Small intestine (tissue), 7 donors: ENCODE results near the gene IMMP1L. TPM values are rescaled to one million over a fixed set of nuclear protein-coding genes. Genes with fewer than 3 reads are reported as not detected.

Experiments
- DNase-seq, 2 donors: peaks; one replicate each; pipeline versions ENCODE4 v3.0.0 to v3.0.0-alpha.2; 2013
- FAIRE-seq: peaks from 2 replicates; lab custom pipeline; 2012; peaks lifted over from hg19 to GRCh38; lab: Jason Lieb, UNC
- H3K27ac ChIP-seq, 3 donors: one replicate each; pipeline ENCODE4 v1.5.1; 2013; ENCODE audit warnings: low read length in 2 of 3, mild to moderate bottlenecking in 2 of 3, control low read depth in 1 of 3, inconsistent platforms in 1 of 3, low read depth in 1 of 3, moderate library complexity in 1 of 3
- H3K27me3 ChIP-seq, 3 donors: one replicate each; pipeline ENCODE4 v1.6.1; 2013; ENCODE audit warnings: low read length in 3 of 3, inconsistent platforms in 1 of 3; ENCODE audit not compliant: control insufficient read depth in 3 of 3, insufficient read depth in 3 of 3
- H3K36me3 ChIP-seq, 3 donors: one replicate each; pipeline ENCODE4 v1.6.1; 2013; ENCODE audit warnings: low read length in 3 of 3, inconsistent platforms in 1 of 3, low read depth in 1 of 3, mild to moderate bottlenecking in 1 of 3, moderate library complexity in 1 of 3; ENCODE audit not compliant: control insufficient read depth in 3 of 3, insufficient read depth in 2 of 3
- H3K4me1 ChIP-seq, 3 donors: one replicate each; pipeline ENCODE4 v1.6.1; 2013; ENCODE audit warnings: low read length in 2 of 3, inconsistent platforms in 1 of 3, low read depth in 1 of 3, mild to moderate bottlenecking in 1 of 3, moderate library complexity in 1 of 3; ENCODE audit not compliant: control insufficient read depth in 3 of 3, insufficient read depth in 2 of 3
- H3K4me3 ChIP-seq, 3 donors: one replicate each; pipeline ENCODE4 v1.5.1; 2013; ENCODE audit warnings: low read length in 3 of 3, control low read depth in 1 of 3, inconsistent platforms in 1 of 3, low read depth in 1 of 3, mild to moderate bottlenecking in 1 of 3, moderate library complexity in 1 of 3
- H3K9me3 ChIP-seq, 2 donors: one replicate each; pipeline ENCODE4 v1.6.1; 2013; ENCODE audit warnings: low read depth in 1 of 2, low read length in 1 of 2; ENCODE audit not compliant: control insufficient read depth in 2 of 2, insufficient read depth in 1 of 2
- WGBS, 3 donors: extraction: QIAGEN DNeasy Blood & Tissue Kit; methylation state at CpG; one replicate each; pipeline ENCODE4 v1.1.7; 2013; 5-methylcytosine and 5-hydroxymethylcytosine counted together
- polyA plus RNA-seq, 4 donors: library from polyadenylated mRNA; stranded (reverse) in 3 of 4; unstranded in 1 of 4; fragments of 200-250 nt in 3 of 4; fragments of 120-200 nt in 1 of 4; gene quantifications; one replicate each; pipeline versions ENCODE4 v1.2.1 to v1.2.3, GENCODE V29; 2013
- donor health status: healthy with polysubstance abuse.
- donor health status: control.
- donor health status: control.
- donor health status: Bipolar disorder and iron deficiency.
- donor health status: healthy.

The IMMP1L gene
- polyA plus RNA-seq, 4 donors, result 13.2 to 28.2 (median 18.9) TPM

- Histone ChIP-seq H3K36me3 (peaks cover 0 to 6% (median 0%) of the 10 kb centered on the region in 3 donors), H3K27me3 (no peaks in the 10 kb centered on the region)
- FAIRE-seq, result no peak
These were observed 45.0 kb downstream of the IMMP1L start for GRCh38 chr11:31464436-31464835.

GRCh38 chr11:31455177-31455576 lies 54.2 kb downstream of the IMMP1L start:
- H3K4me1 ChIP-seq, result no peaks in the 10 kb centered on the region
- no peaks in the 10 kb centered on the region for H3K9me3 ChIP-seq
- WGBS, 3 donors, result 91 to 95% (median 93%) methylated on average over 3 of the region's 3 CpGs
- H3K4me3 ChIP-seq, result no peak overlapping the region
- peaks cover 0 to 10% (median 0%) of the 10 kb centered on the region in 3 donors for H3K36me3 ChIP-seq
- FAIRE-seq, result no peak
- H3K27ac ChIP-seq, result no peak overlapping the region
- DNase-seq, result no peak
- no peaks in the 10 kb centered on the region for H3K27me3 ChIP-seq

More at GRCh38 chr11:31464436-31464835, 45.0 kb downstream of the IMMP1L start:
- Histone ChIP-seq H3K4me3 (no peak overlapping the region), H3K4me1 (no peaks in the 10 kb centered on the region), H3K9me3 (peaks cover 0 to 3% of the 10 kb centered on the region in 2 donors), H3K27ac (no peak overlapping the region)
- DNase-seq, result no peak
- WGBS, 3 donors, result 96 to 100% (median 98%) methylated on average over 3 of the region's 3 CpGs

DNA sequence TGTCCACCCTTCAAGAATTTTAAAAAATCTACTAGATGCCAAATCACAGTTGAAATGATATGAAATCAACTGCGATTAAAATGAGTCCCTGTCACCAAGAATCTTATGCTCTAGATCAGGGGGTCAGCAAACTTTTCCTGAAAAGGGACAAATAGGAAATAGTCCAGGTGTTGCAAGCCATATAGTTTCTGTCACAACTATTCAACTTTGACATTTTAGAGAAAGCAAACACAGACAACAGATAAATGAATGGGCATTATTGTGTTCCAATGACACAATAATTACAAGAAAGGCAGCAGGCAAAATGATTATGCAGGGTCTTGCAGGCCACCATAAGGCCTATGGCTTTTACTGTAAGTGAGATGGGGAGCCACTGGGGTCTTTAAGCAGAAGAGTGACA lies 58.6 kb downstream of the IMMP1L start:
- Histone ChIP-seq H3K27ac (no peak overlapping the region), H3K27me3 (no peaks in the 10 kb centered on the region), H3K36me3 (peaks cover 0 to 7% (median 5%) of the 10 kb centered on the region in 3 donors), H3K4me1 (no peaks in the 10 kb centered on the region), H3K4me3 (no peak overlapping the region), H3K9me3 (no peaks in the 10 kb centered on the region)
- WGBS, 3 donors, result 94 to 99% (median 97%) methylated on average over 1 of the region's 1 CpG
- DNase-seq (no peak), FAIRE-seq (no peak)

DNA sequence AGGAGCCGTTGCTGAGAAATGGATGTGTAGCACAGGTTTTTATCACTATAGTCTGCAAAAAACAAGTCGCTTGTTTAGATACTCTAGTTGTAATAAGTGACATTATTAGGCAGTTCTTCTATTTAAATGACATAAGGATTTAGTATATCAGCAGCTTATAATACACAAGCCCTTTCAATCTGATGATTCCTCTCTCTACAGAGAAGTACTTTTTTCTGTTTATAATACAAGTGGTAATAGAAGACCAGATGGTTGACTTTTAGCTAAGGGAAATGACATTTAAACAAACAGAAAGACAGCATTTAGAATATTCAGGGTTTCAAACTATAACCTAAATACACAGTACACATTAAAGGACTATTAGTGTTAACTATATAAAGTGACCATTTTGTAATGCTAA lies 60.4 kb downstream of the IMMP1L start:
- FAIRE-seq, result no peak
- no peaks in the 10 kb centered on the region for H3K27me3 ChIP-seq
- no peak for DNase-seq
- no peak overlapping the region for H3K27ac ChIP-seq
- H3K4me1 ChIP-seq, result no peaks in the 10 kb centered on the region
- no peaks in the 10 kb centered on the region for H3K9me3 ChIP-seq
- peaks cover 0 to 7% (median 5%) of the 10 kb centered on the region in 3 donors for H3K36me3 ChIP-seq
- 71 to 89% (median 86%) methylated on average over 2 of the region's 2 CpGs for WGBS, 3 donors
- no peak overlapping the region for H3K4me3 ChIP-seq

GRCh38 chr11:31445621-31446020 lies 63.8 kb downstream of the IMMP1L start:
- Histone ChIP-seq H3K9me3 (no peaks in the 10 kb centered on the region), H3K4me3 (no peak overlapping the region), H3K27me3 (no peaks in the 10 kb centered on the region), H3K36me3 (peaks cover 0 to 5% (median 3%) of the 10 kb centered on the region in 3 donors), H3K4me1 (no peaks in the 10 kb centered on the region), H3K27ac (no peak overlapping the region)
- 95 to 99% (median 98%) methylated on average over 4 of the region's 4 CpGs for WGBS, 3 donors
- FAIRE-seq, result no peak
- no peak for DNase-seq

DNA sequence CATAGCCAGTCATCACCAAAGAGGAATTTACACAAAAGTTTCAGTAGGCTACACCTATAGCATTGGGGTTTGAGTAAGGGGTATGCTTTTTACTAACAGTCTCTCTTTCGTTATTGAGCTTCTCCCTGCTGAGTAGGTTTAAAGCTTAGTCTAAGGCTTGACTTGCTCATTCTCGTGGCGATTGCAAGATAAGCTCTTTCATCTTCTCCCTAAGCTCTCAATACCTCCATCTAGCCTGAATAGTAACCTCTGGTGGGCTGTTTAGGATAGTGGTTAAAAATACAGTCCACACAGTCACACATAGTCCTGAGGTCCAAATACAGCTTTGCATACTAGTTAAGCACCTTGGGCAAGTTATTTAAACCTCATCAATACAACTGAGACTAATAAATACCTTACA lies 65.6 kb downstream of the IMMP1L start:
- peaks cover 0 to 4% (median 3%) of the 10 kb centered on the region in 3 donors for H3K36me3 ChIP-seq
- no peaks in the 10 kb centered on the region for H3K4me1 ChIP-seq
- WGBS, 3 donors, result 86 to 94% (median 92%) methylated on average over 3 of the region's 3 CpGs
- no peaks in the 10 kb centered on the region for H3K9me3 ChIP-seq
- no peak overlapping the region for H3K27ac ChIP-seq
- H3K4me3 ChIP-seq, result no peak overlapping the region
- no peaks in the 10 kb centered on the region for H3K27me3 ChIP-seq
- DNase-seq, result no peak
- FAIRE-seq, result no peak

DNA sequence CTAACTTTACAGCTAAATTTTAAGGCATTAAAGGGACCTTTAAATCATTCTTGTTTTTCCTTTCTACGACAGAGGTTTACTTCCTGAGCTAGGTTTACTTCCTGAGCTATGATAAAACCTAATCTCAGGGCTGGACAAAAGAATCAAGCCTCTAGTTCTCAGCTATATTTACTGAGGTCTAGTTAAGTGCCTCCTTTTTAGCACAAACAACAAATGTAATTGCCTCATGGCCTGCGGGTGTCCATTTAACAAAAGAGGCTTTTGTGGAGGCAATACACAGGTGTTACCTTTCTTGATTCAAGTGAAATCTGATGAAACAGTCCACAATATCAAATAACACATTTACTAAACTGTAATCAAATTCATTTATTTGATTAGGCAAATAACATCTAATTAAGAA lies 67.3 kb downstream of the IMMP1L start:
- FAIRE-seq (no peak), DNase-seq (no peak)
- Histone ChIP-seq H3K9me3 (no peaks in the 10 kb centered on the region), H3K27ac (no peak overlapping the region), H3K4me1 (no peaks in the 10 kb centered on the region), H3K27me3 (no peaks in the 10 kb centered on the region), H3K4me3 (no peak overlapping the region), H3K36me3 (peaks cover 0 to 3% (median 0%) of the 10 kb centered on the region in 3 donors)
- 60 to 92% (median 88%) methylated on average over 2 of the region's 2 CpGs for WGBS, 3 donors

DNA sequence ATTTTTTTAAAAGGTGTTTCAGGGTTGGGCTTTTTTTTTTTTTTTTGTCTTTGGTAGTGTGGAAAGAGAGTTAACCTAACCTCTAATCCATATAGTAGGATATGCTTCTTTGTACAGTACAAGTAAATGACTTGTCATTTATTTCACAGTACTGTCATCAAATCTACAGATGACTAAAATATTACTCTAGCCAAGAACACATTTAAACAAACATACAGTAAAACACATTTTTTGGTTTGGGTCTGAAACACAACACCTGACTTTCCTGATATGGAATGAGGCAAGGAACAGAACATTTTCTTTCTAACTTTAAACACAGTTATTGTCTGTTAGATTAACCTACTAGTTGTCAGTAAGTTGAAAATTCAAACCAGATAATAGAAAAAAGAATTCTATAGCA lies 68.1 kb downstream of the IMMP1L start:
- no peaks in the 10 kb centered on the region for H3K36me3 ChIP-seq

DNA sequence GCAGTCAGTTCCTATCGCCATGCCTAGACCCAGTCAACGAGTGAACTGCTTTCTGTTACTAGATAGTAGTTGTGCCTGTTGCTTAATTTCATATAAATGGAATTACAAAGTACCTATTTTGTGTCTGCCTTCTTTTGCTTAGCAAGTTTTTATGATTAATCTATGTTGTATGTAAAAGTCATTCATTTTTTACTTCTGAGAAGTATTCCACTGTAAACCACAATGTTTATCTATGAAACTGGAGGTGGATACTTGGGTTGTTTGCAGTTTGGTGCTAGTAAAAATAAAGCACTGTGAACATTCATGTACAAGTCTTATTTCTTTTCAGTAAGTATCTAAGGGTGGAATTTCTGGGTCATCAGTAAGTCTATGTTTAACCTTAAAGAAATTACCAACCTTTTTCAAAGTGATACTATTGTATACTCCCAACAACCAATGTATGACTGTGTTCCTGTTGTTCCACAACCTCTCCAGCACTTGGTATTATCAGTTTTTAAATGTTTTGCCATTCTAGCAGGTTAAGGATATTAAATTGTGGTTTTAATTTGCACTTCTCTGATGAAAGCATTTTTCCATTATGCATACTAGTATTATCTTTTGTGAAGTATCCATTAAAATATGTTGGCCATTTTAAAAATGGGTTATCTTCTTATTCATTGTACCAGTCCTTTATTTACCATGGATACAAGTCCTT lies 71.5 kb downstream of the IMMP1L start:
- 84 to 97% (median 88%) methylated on average over 2 of the region's 2 CpGs for WGBS, 3 donors
- DNase-seq (no peak), FAIRE-seq (no peak)
- no peaks in the 10 kb centered on the region for H3K4me1 ChIP-seq
- no peaks in the 10 kb centered on the region for H3K27me3 ChIP-seq
- H3K9me3 ChIP-seq, result no peaks in the 10 kb centered on the region
- H3K27ac ChIP-seq, result no peak overlapping the region
- H3K4me3 ChIP-seq, result no peak overlapping the region
- no peaks in the 10 kb centered on the region for H3K36me3 ChIP-seq

More for the DNA sequence above, 68.1 kb downstream of the IMMP1L start:
- FAIRE-seq (no peak), DNase-seq (no peak)
- H3K4me3 ChIP-seq, result no peak overlapping the region
- no peak overlapping the region for H3K27ac ChIP-seq
- H3K27me3 ChIP-seq, result no peaks in the 10 kb centered on the region
- no peaks in the 10 kb centered on the region for H3K9me3 ChIP-seq
- H3K4me1 ChIP-seq, result no peaks in the 10 kb centered on the region
